PC-9 (cell line): ENCODE results near the gene OSGIN1. TPM values are rescaled to one million over a fixed set of nuclear protein-coding genes. Genes with fewer than 3 reads are reported as not detected.

ENCODE experiments used
- BruUV-seq: library from RNA; stranded (reverse); fragments of 400-500 nt; replicated peaks from 2 replicates; lab custom pipeline; 2021; lab: Mats Ljungman, UMichigan
- CTCF ChIA-PET: fragments of 300-600 bp; sonication (Branson Sonifier 250); formaldehyde crosslinking; loops from one replicate; lab custom pipeline; 2022; ENCODE audit warnings: antibody characterized with exemption; lab: Charles Lee
- POLR2A ChIA-PET: fragments of 300-600 bp; sonication (Branson Sonifier 250); formaldehyde crosslinking; loops from one replicate; lab custom pipeline; 2022; ENCODE audit warnings: antibody characterized with exemption; ENCODE audit not compliant: unreplicated experiment; lab: Charles Lee
- DNase-seq, 2 experiments: peaks; one replicate each; pipeline versions ENCODE4 v3.0.0 to v3.0.0-alpha.2; 2015 to 2022; ENCODE audit warnings: mixed read lengths in 1 of 2
- H2AFZ ChIP-seq: fragments of 200-600 bp; sonication (generic); 2 replicates; pipeline ENCODE4 v1.8.1; 2017; ENCODE audit warnings: antibody characterized with exemption
- H3F3A ChIP-seq: fragments of 200-600 bp; sonication (generic); 2 replicates; pipeline ENCODE4 v1.8.1; 2017; ENCODE audit warnings: antibody characterized with exemption, mild to moderate bottlenecking, low read depth; ENCODE audit not compliant: insufficient read depth
- H3K27ac ChIP-seq: fragments of 200-600 bp; sonication (generic); 2 replicates; pipeline ENCODE4 v1.6.1; 2016; ENCODE audit warnings: mixed run types
- H3K27me3 ChIP-seq: fragments of 200-600 bp; sonication (generic); 2 replicates; pipeline ENCODE4 v1.6.1; 2016; ENCODE audit warnings: low read depth, mixed run types; ENCODE audit not compliant: insufficient read depth
- H3K36me3 ChIP-seq: fragments of 200-600 bp; sonication (generic); 2 replicates; pipeline ENCODE4 v1.6.1; 2016; ENCODE audit warnings: low read depth, mixed run types
- H3K4me1 ChIP-seq: fragments of 200-600 bp; sonication (generic); replicated peaks from 2 replicates; pipeline ENCODE4 v1.6.1; 2016; ENCODE audit warnings: mixed run types; ENCODE audit not compliant: insufficient read depth
- H3K4me2 ChIP-seq: fragments of 200-600 bp; sonication (generic); 2 replicates; pipeline ENCODE4 v1.6.1; 2017; ENCODE audit warnings: mixed run types
- H3K4me3 ChIP-seq: fragments of 200-600 bp; sonication (generic); 2 replicates; pipeline ENCODE4 v1.6.1; 2016; ENCODE audit warnings: mixed run types
- H3K79me2 ChIP-seq: fragments of 200-600 bp; sonication (generic); 2 replicates; pipeline ENCODE4 v1.6.1; 2017; ENCODE audit warnings: low read depth, mixed run types
- H3K9me2 ChIP-seq: fragments of 200-600 bp; sonication (generic); 2 replicates; pipeline ENCODE4 v1.8.1; 2017; ENCODE audit warnings: mild to moderate bottlenecking; ENCODE audit not compliant: insufficient read depth
- H3K9me3 ChIP-seq: fragments of 200-600 bp; sonication (generic); 2 replicates; pipeline ENCODE4 v1.8.1; 2016; ENCODE audit warnings: low read depth; ENCODE audit not compliant: insufficient read depth
- H4K20me1 ChIP-seq: fragments of 200-600 bp; sonication (generic); 2 replicates; pipeline ENCODE4 v1.8.1; 2017; ENCODE audit not compliant: insufficient read depth
- CTCF ChIP-seq: fragments of 200-600 bp; sonication (generic); conservative IDR thresholded peaks from 2 replicates; pipeline ENCODE4 v1.6.1; 2017; ENCODE audit warnings: mixed run types, antibody characterized with exemption, mild to moderate bottlenecking, moderate library complexity
- EZH2 ChIP-seq: fragments of 200-600 bp; sonication (generic); IDR thresholded peaks from 2 replicates; pipeline ENCODE4 v1.8.0; 2017; ENCODE audit warnings: antibody characterized with exemption, low read depth
- intact Hi-C: fragments of 100-400 bp; cut with micrococcal nuclease; formaldehyde crosslinking; loops from one replicate; pipeline ENCODE4 v1.10.0; 2022; ENCODE audit not compliant: unreplicated experiment
- total RNA-seq: library from RNA; stranded (reverse); gene quantifications from 2 replicates; pipeline ENCODE4 v1.2.3, GENCODE V29; 2021

Gene OSGIN1
- total RNA-seq, 1 experiment from 2014 or later: 44.8 TPM

- H3K79me2 ChIP-seq: no peaks in the 10 kb centered on the region
- no TSS peak for BruUV-seq
- ChIA-PET CTCF (no interaction called here), POLR2A (no interaction called here)
- no peaks in the 10 kb centered on the region for H4K20me1 ChIP-seq
- no peak for DNase-seq
- H3K4me3 ChIP-seq: no peak overlapping the region
- intact Hi-C loops: loop anchor here (10.0 kb wide), 1 partner anchor 250 kb away; no protein-coding TSS in a partner anchor
- H3K36me3 ChIP-seq: no peaks in the 10 kb centered on the region
- no peak overlapping the region for H3K27ac ChIP-seq
- no peaks in the 10 kb centered on the region for H3K27me3 ChIP-seq
- no peak for TF ChIP-seq CTCF
- no peak for TF ChIP-seq EZH2
- peaks cover 25% of the 10 kb centered on the region for H3K4me1 ChIP-seq
- no peak overlapping the region for H3K4me2 ChIP-seq
- H2AFZ ChIP-seq: no peak overlapping the region
- H3F3A ChIP-seq: peaks cover 22% of the 10 kb centered on the region
- no peaks in the 10 kb centered on the region for H3K9me2 ChIP-seq
- H3K9me3 ChIP-seq: no peaks in the 10 kb centered on the region
Measured at GRCh38 chr16:83924686-83925085, 28.4 kb upstream of the OSGIN1 start.

GRCh38 chr16:83925095-83925905 is 27.7 kb upstream of the OSGIN1 start:
- no peak overlapping the region for H2AFZ ChIP-seq
- peaks cover 25% of the 10 kb centered on the region for H3K4me1 ChIP-seq
- no TSS peak for BruUV-seq
- no peaks in the 10 kb centered on the region for H3K27me3 ChIP-seq
- intact Hi-C loops: loop anchor here (10.0 kb wide), 1 partner anchor 250 kb away; no protein-coding TSS in a partner anchor
- no peaks in the 10 kb centered on the region for H3K9me3 ChIP-seq
- H3K79me2 ChIP-seq: no peaks in the 10 kb centered on the region
- ChIA-PET POLR2A (no interaction called here), CTCF (no interaction called here)
- TF ChIP-seq CTCF (no peak), EZH2 (no peak)
- no peak for DNase-seq
- H3K4me2 ChIP-seq: no peak overlapping the region
- H4K20me1 ChIP-seq: no peaks in the 10 kb centered on the region
- H3F3A ChIP-seq: peaks cover 22% of the 10 kb centered on the region
- no peak overlapping the region for H3K27ac ChIP-seq
- H3K4me3 ChIP-seq: no peak overlapping the region
- H3K36me3 ChIP-seq: no peaks in the 10 kb centered on the region
- no peaks in the 10 kb centered on the region for H3K9me2 ChIP-seq

GRCh38 chr16:83925957-83926725 is 26.9 kb upstream of the OSGIN1 start:
- no peak for TF ChIP-seq CTCF
- no peak for TF ChIP-seq EZH2
- Histone ChIP-seq H3K4me3 (no peak overlapping the region), H2AFZ (no peak overlapping the region), H3K9me3 (no peaks in the 10 kb centered on the region), H4K20me1 (no peaks in the 10 kb centered on the region), H3K9me2 (no peaks in the 10 kb centered on the region), H3F3A (peaks cover 22% of the 10 kb centered on the region), H3K79me2 (no peaks in the 10 kb centered on the region), H3K27me3 (no peaks in the 10 kb centered on the region), H3K4me2 (peak overlapping the region; percentile 87), H3K36me3 (no peaks in the 10 kb centered on the region), H3K4me1 (peaks cover 25% of the 10 kb centered on the region), H3K27ac (no peak overlapping the region)
- no peak for DNase-seq
- CTCF ChIA-PET: interaction anchor here (0.8 to 1.5 kb wide), 6 partner anchors 12 to 140 kb away, joined by 3 to 9 read pairs (median 4); no protein-coding TSS in a partner anchor
- POLR2A ChIA-PET: interaction anchor here (0.5 to 0.9 kb wide), 5 partner anchors 27 to 814 kb away, joined by 3 to 12 read pairs (median 7); partner anchors contain the start of gene MLYCD
- no TSS peak for BruUV-seq
- intact Hi-C loops: loop anchor here (1.0 to 10.0 kb wide), 4 partner anchors 27 to 249 kb away; partner anchors contain the start of gene OSGIN1
